PC-3 (cell line): ENCODE measurements around the gene AHCYL1. TPM values are rescaled to one million over a fixed set of nuclear protein-coding genes. Genes with fewer than 3 reads are reported as not detected.

Experiments used
- ATAC-seq: fragments of 200-7000 bp; cut with Tn5 transposase; 2 replicates; pipeline ENCODE4 v1.9.1; 2020; ENCODE audit warnings: mild to moderate bottlenecking, moderate library complexity
- BruUV-seq: library from RNA; stranded (reverse); fragments of 400-500 nt; replicated peaks from 2 replicates; lab custom pipeline; 2021; lab: Mats Ljungman, UMichigan
- CTCF ChIA-PET: fragments of 300-600 bp; sonication (Branson Sonifier 250); formaldehyde crosslinking; loops from one replicate; lab custom pipeline; 2022; ENCODE audit warnings: antibody characterized with exemption; lab: Charles Lee
- POLR2A ChIA-PET: fragments of 300-600 bp; sonication (Branson Sonifier 250); formaldehyde crosslinking; loops from one replicate; lab custom pipeline; 2022; ENCODE audit warnings: antibody characterized with exemption; ENCODE audit not compliant: unreplicated experiment; lab: Charles Lee
- DNase-seq: peaks from one replicate; pipeline ENCODE4 v3.0.0-alpha.2; 2015
- H2AFZ ChIP-seq: fragments of 300-600 bp; sonication (generic); 2 replicates; pipeline ENCODE4 v1.6.0; 2016; ENCODE audit warnings: antibody characterized with exemption, low read length
- H3F3A ChIP-seq: fragments of 300-600 bp; sonication (generic); one replicate; pipeline ENCODE4 v1.6.0; 2017; ENCODE audit warnings: antibody characterized with exemption, low read length, control low read depth, mild to moderate bottlenecking; ENCODE audit not compliant: unreplicated experiment
- H3K27ac ChIP-seq: fragments of 300-600 bp; sonication (generic); 2 replicates; pipeline ENCODE4 v1.5.1; 2016; ENCODE audit warnings: mild to moderate bottlenecking, low read length
- H3K27me3 ChIP-seq: fragments of 300-600 bp; sonication (generic); 2 replicates; pipeline ENCODE4 v1.6.1; 2016; ENCODE audit warnings: low read length, mixed read lengths
- H3K36me3 ChIP-seq: fragments of 300-600 bp; sonication (generic); 2 replicates; pipeline ENCODE4 v1.6.1; 2016; ENCODE audit warnings: low read depth, mixed run types, low read length, mixed read lengths
- H3K4me1 ChIP-seq: fragments of 300-600 bp; sonication (generic); 2 replicates; pipeline ENCODE4 v1.5.1; 2016; ENCODE audit warnings: low read length; ENCODE audit not compliant: insufficient read depth
- H3K4me2 ChIP-seq: fragments of 300-600 bp; sonication (generic); 2 replicates; pipeline ENCODE4 v1.6.0; 2016; ENCODE audit warnings: low read length
- H3K4me3 ChIP-seq: fragments of 300-600 bp; sonication (generic); 2 replicates; pipeline ENCODE4 v1.5.1; 2016; ENCODE audit warnings: mild to moderate bottlenecking, low read length, mixed read lengths
- H3K79me2 ChIP-seq: fragments of 300-600 bp; sonication (generic); 2 replicates; pipeline ENCODE4 v1.6.1; 2017; ENCODE audit warnings: low read length, mixed read lengths
- H3K9ac ChIP-seq: fragments of 300-600 bp; sonication (generic); 2 replicates; pipeline ENCODE4 v1.6.0; 2016; ENCODE audit warnings: mild to moderate bottlenecking, low read length
- H3K9me2 ChIP-seq: fragments of 300-600 bp; sonication (generic); replicated peaks from 2 replicates; pipeline ENCODE4 v1.6.1; 2016; ENCODE audit warnings: mixed run types, low read length, mixed read lengths
- H3K9me3 ChIP-seq: fragments of 300-600 bp; sonication (generic); 2 replicates; pipeline ENCODE4 v1.6.1; 2016; ENCODE audit warnings: low read length, mixed read lengths
- H4K20me1 ChIP-seq: fragments of 300-600 bp; sonication (generic); 2 replicates; pipeline ENCODE4 v1.6.1; 2016; ENCODE audit warnings: low read length, mixed read lengths
- CTCF ChIP-seq: fragments of 300-600 bp; sonication (generic); conservative IDR thresholded peaks from 2 replicates; pipeline ENCODE4 v1.5.1; 2017; ENCODE audit warnings: antibody characterized with exemption, low read depth, mild to moderate bottlenecking, low read length
- EZH2 ChIP-seq: fragments of 300-600 bp; sonication (generic); IDR thresholded peaks from one replicate; pipeline ENCODE4 v1.6.1; 2017; ENCODE audit warnings: antibody characterized with exemption, mild to moderate bottlenecking, low read length; ENCODE audit not compliant: unreplicated experiment
- EZH2phosphoT487 ChIP-seq: fragments of 300-600 bp; sonication (generic); IDR thresholded peaks from 2 replicates; pipeline ENCODE4 v1.6.1; 2018; ENCODE audit warnings: mild to moderate bottlenecking, antibody characterized with exemption, low read length, borderline replicate concordance
- intact Hi-C: fragments of 100-400 bp; cut with micrococcal nuclease; formaldehyde crosslinking; loops from 2 replicates; pipeline ENCODE4 v1.9.0; 2023
- total RNA-seq: library from RNA; depleted of rRNA; stranded (reverse); fragments of >200 nt; gene quantifications from 2 replicates; pipeline ENCODE4 v1.2.3, GENCODE V29; 2014

The AHCYL1 gene
- total RNA-seq, 1 experiment from 2014 or later, result 35.8 TPM

- Histone ChIP-seq H3K4me2 (peak overlapping the region; percentile 78), H3K27me3 (no peaks in the 10 kb centered on the region), H4K20me1 (no peaks in the 10 kb centered on the region), H3K9ac (peak overlapping the region; percentile 31), H3K36me3 (no peaks in the 10 kb centered on the region; the same call in 1 of the 2 replicates), H3K4me1 (peaks cover 41% of the 10 kb centered on the region), H3K79me2 (peaks cover 64% of the 10 kb centered on the region), H3K27ac (peak overlapping the region; percentile 80), H3K4me3 (peak overlapping the region; percentile 55), H3F3A (peaks cover 20% of the 10 kb centered on the region), H3K9me3 (no peaks in the 10 kb centered on the region), H2AFZ (no peak overlapping the region), H3K9me2 (no peaks in the 10 kb centered on the region)
- ChIA-PET CTCF (interaction anchor here (1.2 kb wide), 2 partner anchors 20 to 21 kb away, joined by 3 to 8 read pairs; partner anchors contain the start of gene AHCYL1), POLR2A (no interaction called here)
- BruUV-seq, result TSS peak; percentile 40
- ATAC-seq (no peak), DNase-seq (peak; percentile 29)
- TF ChIP-seq CTCF (no peak), EZH2 (no peak), EZH2phosphoT487 (no peak)
- intact Hi-C loops, result no loop called here
These were observed 20.0 kb downstream of the AHCYL1 start for GRCh38 chr1:110004583-110004982.

GRCh38 chr1:110005971-110006370 lies 21.4 kb downstream of the AHCYL1 start:
- no TSS peak for BruUV-seq
- H3K27me3 ChIP-seq, result no peaks in the 10 kb centered on the region
- H3K4me3 ChIP-seq, result no peak overlapping the region
- TF ChIP-seq EZH2phosphoT487 (no peak), CTCF (no peak), EZH2 (no peak)
- H2AFZ ChIP-seq, result no peak overlapping the region
- ChIA-PET POLR2A (no interaction called here), CTCF (interaction anchor here (0.7 to 0.8 kb wide), 2 partner anchors 21 to 22 kb away, joined by 3 to 8 read pairs; partner anchors contain the start of gene AHCYL1)
- H3F3A ChIP-seq, result peaks cover 20% of the 10 kb centered on the region
- peaks cover 7% of the 10 kb centered on the region; the same call in 1 of the 2 replicates for H3K36me3 ChIP-seq
- peaks cover 50% of the 10 kb centered on the region for H3K79me2 ChIP-seq
- peak; percentile 19 for DNase-seq
- no peak overlapping the region for H3K4me2 ChIP-seq
- no peak overlapping the region for H3K9ac ChIP-seq
- ATAC-seq, result peak; percentile 32
- H3K27ac ChIP-seq, result no peak overlapping the region
- intact Hi-C loops, result no loop called here
- H3K4me1 ChIP-seq, result peaks cover 41% of the 10 kb centered on the region
- H4K20me1 ChIP-seq, result no peaks in the 10 kb centered on the region
- H3K9me3 ChIP-seq, result no peaks in the 10 kb centered on the region
- H3K9me2 ChIP-seq, result no peaks in the 10 kb centered on the region

- BruUV-seq, result no TSS peak
- H3F3A ChIP-seq, result peaks cover 20% of the 10 kb centered on the region
- POLR2A ChIA-PET, result no interaction called here
- CTCF ChIA-PET, result interaction anchor here (0.8 kb wide), 1 partner anchor 22 kb away, joined by 5 read pairs; the partner anchor contains the start of gene AHCYL1
- H2AFZ ChIP-seq, result no peak overlapping the region
- no peaks in the 10 kb centered on the region for H3K9me3 ChIP-seq
- H3K4me3 ChIP-seq, result no peak overlapping the region
- H3K9ac ChIP-seq, result no peak overlapping the region
- no peaks in the 10 kb centered on the region for H4K20me1 ChIP-seq
- H3K4me1 ChIP-seq, result peaks cover 41% of the 10 kb centered on the region
- H3K27ac ChIP-seq, result no peak overlapping the region
- no peaks in the 10 kb centered on the region for H3K27me3 ChIP-seq
- peaks cover 47% of the 10 kb centered on the region for H3K79me2 ChIP-seq
- DNase-seq (no peak), ATAC-seq (no peak)
- no peak for TF ChIP-seq CTCF
- TF ChIP-seq EZH2phosphoT487, result no peak
- no peak for TF ChIP-seq EZH2
- no peak overlapping the region for H3K4me2 ChIP-seq
- no peaks in the 10 kb centered on the region for H3K9me2 ChIP-seq
- intact Hi-C loops, result no loop called here
- H3K36me3 ChIP-seq, result peaks cover 8% of the 10 kb centered on the region; the same call in 1 of the 2 replicates
These were observed 22.0 kb downstream of the AHCYL1 start for GRCh38 chr1:110006516-110006915.
